Measurements from ENCODE around the gene GLCE. TPM values are rescaled to one million over a fixed set of nuclear protein-coding genes. Genes with fewer than 3 reads are reported as not detected.

Gene GLCE
- total and polyA plus RNA-seq, 10 of the 15 experiments (the other 5 are each of a cell fraction or from before 2014, with no cell fraction given) = 2.1 to 11.9 (median 2.9) TPM

- DNase-seq (ENCODE audit: low read depth, low spot score) (no peak), ATAC-seq (no peak), FAIRE-seq (no peak)
- CTCF ChIA-PET = interaction anchor here (0.6 to 5.7 kb wide), 6 partner anchors 14 to 192 kb away, joined by 3 to 55 read pairs (median 3); no protein-coding TSS in a partner anchor
- RAD21 ChIA-PET (ENCODE audit: unreplicated experiment) = interaction anchor here (0.7 to 1.2 kb wide), 2 partner anchors 32 to 167 kb away, joined by 3 to 8 read pairs; no protein-coding TSS in a partner anchor
- intact Hi-C loops (cut with micrococcal nuclease; ENCODE audit: unreplicated experiment) = no loop called here
- SMC1A ChIA-PET (ENCODE audit: uncharacterized antibody, unreplicated experiment) = interaction anchor here (0.8 to 3.2 kb wide), 4 partner anchors 17 to 121 kb away, joined by 3 to 19 read pairs (median 3); partner anchors contain the start of gene GLCE
- Histone ChIP-seq H3K79me2 (ENCODE audit: control insufficient read depth, insufficient read depth, low read length) (no peaks in the 10 kb centered on the region), H3K4me3 (no peak overlapping the region), H4K20me1 (ENCODE audit: control insufficient read depth, insufficient read depth) (no peaks in the 10 kb centered on the region), H3K4me2 (ENCODE audit: control insufficient read depth, insufficient read depth) (no peak overlapping the region), H3K27ac (ENCODE audit: control insufficient read depth, insufficient read depth) (no peak overlapping the region), H3K9me3 (replicated peaks; ENCODE audit: control insufficient read depth, insufficient read depth, low read length) (no peaks in the 10 kb centered on the region; the same call in 1 of the 3 replicates), H3K4me1 (ENCODE audit: control insufficient read depth, insufficient read depth, low read length) (no peaks in the 10 kb centered on the region), H2AFZ (ENCODE audit: control insufficient read depth, low read depth, low read length) (no peak overlapping the region), H3K9ac (ENCODE audit: control insufficient read depth, insufficient read depth, low read length) (no peak overlapping the region), H3K27me3 (replicated peaks in 1 of 2; ENCODE audit: control insufficient read depth in 2 of 2, insufficient read depth in 2 of 2, low read length in 1 of 2) (no peaks in the 10 kb centered on the region), H3K36me3 (ENCODE audit: control insufficient read depth in 2 of 2, insufficient read depth in 2 of 2, low read length in 1 of 2) (no peaks in the 10 kb centered on the region; a peak in 1 of 4 replicates)
- POLR2A ChIA-PET = no interaction called here
- BruUV-seq (replicated peaks) = no TSS peak
- TF ChIP-seq SMARCA5 (IDR thresholded peaks at IDR 0.05) = no peak
- TF ChIP-seq TARDBP (IDR thresholded peaks at IDR 0.05; ENCODE audit: borderline replicate concordance) = no peak
- TF ChIP-seq PBX3 (IDR thresholded peaks at IDR 0.05; ENCODE audit: insufficient replicate concordance, low read depth, low read length) = no peak
- no peak for TF ChIP-seq SIN3A (IDR thresholded peaks at IDR 0.05; ENCODE audit: low read depth, low read length)
- no peak for TF ChIP-seq CTCF (IDR thresholded peaks at IDR 0.05 in 2 of 3, conservative IDR thresholded peaks at IDR 0.05 in 1 of 3; ENCODE audit: control insufficient read depth in 2 of 3, extremely low read depth in 1 of 3, insufficient read depth in 1 of 3, low read depth in 3 of 3, low read length in 3 of 3)
- TF ChIP-seq TAF1 (IDR thresholded peaks at IDR 0.05; ENCODE audit: borderline replicate concordance, low read depth, low read length) = no peak
- TF ChIP-seq ZNF622 (IDR thresholded peaks at IDR 0.05) = no peak
- no peak for TF ChIP-seq CREM (IDR thresholded peaks at IDR 0.05; ENCODE audit: low read depth)
- no peak for TF ChIP-seq RB1 (IDR thresholded peaks at IDR 0.05; ENCODE audit: borderline replicate concordance)
- TF ChIP-seq BMI1 (IDR thresholded peaks at IDR 0.05; ENCODE audit: borderline replicate concordance) = no peak
- in situ Hi-C loops (cut with MboI) = no loop called here
- WGBS (ENCODE audit: insufficient coverage, insufficient replicate concordance, low lambda C conversion rate, missing lambda C conversion rate) = 31% methylated on average over 3 of the region's 3 CpGs
Measured at GRCh38 chr15:69226023-69226355, 65.6 kb downstream of the GLCE start.

All from GM12878 (cell line).